ENCODE measurements around the gene HSD17B2.

Gene HSD17B2

GRCh38 chr16:82063456-82064082 is 28.5 kb downstream of the HSD17B2 start:
- TF ChIP-seq EGR1 (IDR thresholded peaks at IDR 0.05), result no peak
- no peak for TF ChIP-seq EP300 (IDR thresholded peaks at IDR 0.05; ENCODE audit: borderline replicate concordance)
- no peak for TF ChIP-seq FOXM1 (IDR thresholded peaks at IDR 0.05; ENCODE audit: borderline replicate concordance, low read depth)
- TF ChIP-seq CEBPB (IDR thresholded peaks at IDR 0.05), result no peak
- no peak for TF ChIP-seq YY1 (IDR thresholded peaks at IDR 0.05; ENCODE audit: low read depth)
- TF ChIP-seq TCF12 (IDR thresholded peaks at IDR 0.05; ENCODE audit: low read depth), result no peak
- TF ChIP-seq MAX (IDR thresholded peaks at IDR 0.05), result no peak

GRCh38 chr16:82067042-82067803 is 32.2 kb downstream of the HSD17B2 start:
- TF ChIP-seq YY1 (IDR thresholded peaks at IDR 0.05; ENCODE audit: low read depth) (no peak), REST (IDR thresholded peaks at IDR 0.05; ENCODE audit: low read depth) (no peak), EGR1 (IDR thresholded peaks at IDR 0.05) (no peak), TEAD4 (IDR thresholded peaks at IDR 0.05) (no peak), CREB1 (IDR thresholded peaks at IDR 0.05; ENCODE audit: low read depth) (no peak), FOXM1 (IDR thresholded peaks at IDR 0.05; ENCODE audit: borderline replicate concordance, low read depth) (no peak), MAX (IDR thresholded peaks at IDR 0.05) (no peak), CEBPB (IDR thresholded peaks at IDR 0.05) (no peak), EP300 (IDR thresholded peaks at IDR 0.05; ENCODE audit: borderline replicate concordance) (no peak), NFIC (IDR thresholded peaks at IDR 0.05) (no peak), TCF12 (IDR thresholded peaks at IDR 0.05; ENCODE audit: low read depth) (no peak), RAD21 (IDR thresholded peaks at IDR 0.05; ENCODE audit: low read depth) (no peak), TAF1 (IDR thresholded peaks at IDR 0.05; ENCODE audit: low read depth) (no peak), USF1 (IDR thresholded peaks at IDR 0.05) (no peak), ZBTB7A (IDR thresholded peaks at IDR 0.05; ENCODE audit: low read depth) (no peak)

GRCh38 chr16:82067804-82068325 is 32.8 kb downstream of the HSD17B2 start:
- no peak for TF ChIP-seq USF1 (IDR thresholded peaks at IDR 0.05)
- no peak for TF ChIP-seq YY1 (IDR thresholded peaks at IDR 0.05; ENCODE audit: low read depth)
- no peak for TF ChIP-seq NFIC (IDR thresholded peaks at IDR 0.05)
- TF ChIP-seq CREB1 (IDR thresholded peaks at IDR 0.05; ENCODE audit: low read depth), result no peak
- no peak for TF ChIP-seq TCF12 (IDR thresholded peaks at IDR 0.05; ENCODE audit: low read depth)
- no peak for TF ChIP-seq REST (IDR thresholded peaks at IDR 0.05; ENCODE audit: low read depth)
- no peak for TF ChIP-seq EP300 (IDR thresholded peaks at IDR 0.05; ENCODE audit: borderline replicate concordance)
- TF ChIP-seq FOXM1 (IDR thresholded peaks at IDR 0.05; ENCODE audit: borderline replicate concordance, low read depth), result no peak

- TF ChIP-seq NFIC (IDR thresholded peaks at IDR 0.05) (no peak), EP300 (IDR thresholded peaks at IDR 0.05; ENCODE audit: borderline replicate concordance) (no peak), FOXM1 (IDR thresholded peaks at IDR 0.05; ENCODE audit: borderline replicate concordance, low read depth) (no peak), YY1 (IDR thresholded peaks at IDR 0.05; ENCODE audit: low read depth) (no peak), REST (IDR thresholded peaks at IDR 0.05; ENCODE audit: low read depth) (no peak), CEBPB (IDR thresholded peaks at IDR 0.05) (no peak), EGR1 (IDR thresholded peaks at IDR 0.05) (no peak), ZBTB7A (IDR thresholded peaks at IDR 0.05; ENCODE audit: low read depth) (no peak), TCF12 (IDR thresholded peaks at IDR 0.05; ENCODE audit: low read depth) (no peak), TEAD4 (IDR thresholded peaks at IDR 0.05) (no peak), RAD21 (IDR thresholded peaks at IDR 0.05; ENCODE audit: low read depth) (no peak), USF1 (IDR thresholded peaks at IDR 0.05) (no peak), CREB1 (IDR thresholded peaks at IDR 0.05; ENCODE audit: low read depth) (no peak), MAX (IDR thresholded peaks at IDR 0.05) (no peak), TAF1 (IDR thresholded peaks at IDR 0.05; ENCODE audit: low read depth) (no peak)
These were observed 35.8 kb downstream of the HSD17B2 start for GRCh38 chr16:82070656-82071369.
